ENCODE data around the gene BRD1.

DNA sequence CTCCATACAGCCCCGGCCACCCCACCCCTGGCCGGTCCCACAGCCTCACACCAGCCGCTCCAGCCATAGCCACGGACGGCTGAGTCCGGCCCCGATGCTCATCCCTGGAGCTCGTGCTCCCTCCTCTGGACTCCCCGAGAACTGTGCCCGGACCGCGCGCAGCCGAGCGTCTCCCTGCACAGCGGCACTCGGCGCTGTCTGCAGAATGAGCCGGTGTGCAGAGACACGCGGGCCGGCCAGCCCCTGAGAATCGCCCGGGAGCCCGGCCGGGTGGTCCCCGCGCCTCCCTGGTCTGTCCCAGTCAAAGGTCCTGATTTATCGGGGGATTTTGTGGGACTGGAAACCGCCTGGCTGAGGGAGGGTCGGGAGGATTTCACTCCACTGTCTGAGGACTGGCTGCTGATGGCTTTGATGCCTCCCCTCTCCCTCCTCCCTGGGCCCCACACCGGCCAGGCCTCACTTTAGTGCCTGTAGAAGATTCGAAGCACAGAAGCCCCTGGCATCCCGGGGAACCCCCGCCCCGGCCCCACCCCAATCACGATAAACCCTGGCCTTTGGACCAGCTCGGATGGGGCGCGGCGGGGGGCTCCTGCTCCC is 102.7 kb downstream of the BRD1 start:
- TF ChIP-seq YY1 (IDR thresholded peaks at IDR 0.05; ENCODE audit: borderline replicate concordance in 1 of 3, control insufficient read depth in 1 of 3, extremely low read depth in 1 of 3, insufficient read depth in 3 of 3, insufficient read length in 1 of 3, insufficient replicate concordance in 2 of 3, low read depth in 1 of 3, low read length in 2 of 3) (no peak), HDGF (IDR thresholded peaks at IDR 0.05) (no peak), DPF2 (IDR thresholded peaks at IDR 0.05) (no peak), NR2C2 (CRISPR knock-in tag; IDR thresholded peaks at IDR 0.05) (no peak), NR2C2 (tag; IDR thresholded peaks at IDR 0.05) (no peak), TRIM24 (IDR thresholded peaks at IDR 0.05) (no peak), TCF7 (IDR thresholded peaks at IDR 0.05; ENCODE audit: borderline replicate concordance) (no peak), GABPB1 (CRISPR knock-in tag; IDR thresholded peaks at IDR 0.05) (no peak)
- TF ChIP-seq, protein P1, sequence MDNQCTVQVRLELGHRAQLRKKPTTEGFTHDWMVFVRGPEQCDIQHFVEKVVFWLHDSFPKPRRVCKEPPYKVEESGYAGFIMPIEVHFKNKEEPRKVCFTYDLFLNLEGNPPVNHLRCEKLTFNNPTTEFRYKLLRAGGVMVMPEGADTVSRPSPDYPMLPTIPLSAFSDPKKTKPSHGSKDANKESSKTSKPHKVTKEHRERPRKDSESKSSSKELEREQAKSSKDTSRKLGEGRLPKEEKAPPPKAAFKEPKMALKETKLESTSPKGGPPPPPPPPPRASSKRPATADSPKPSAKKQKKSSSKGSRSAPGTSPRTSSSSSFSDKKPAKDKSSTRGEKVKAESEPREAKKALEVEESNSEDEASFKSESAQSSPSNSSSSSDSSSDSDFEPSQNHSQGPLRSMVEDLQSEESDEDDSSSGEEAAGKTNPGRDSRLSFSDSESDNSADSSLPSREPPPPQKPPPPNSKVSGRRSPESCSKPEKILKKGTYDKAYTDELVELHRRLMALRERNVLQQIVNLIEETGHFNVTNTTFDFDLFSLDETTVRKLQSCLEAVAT (IDR thresholded peaks at IDR 0.05), result no peak

All from K562 (cell line).